Transverse colon (tissue), 4 donors: ENCODE data around the gene SMIM7. TPM values are rescaled to one million over a fixed set of nuclear protein-coding genes. Genes with fewer than 3 reads are reported as not detected.
A peak's percentile ranks its signal among the peaks of the same experiment; 100 is the strongest.

Experiments
- DNase-seq: peaks from one replicate; pipeline ENCODE4 v3.0.0-alpha.2; 2019
- H3K27ac ChIP-seq, 4 donors: fragments of 200-600 bp; sonication (generic); 2 replicates each; pipeline ENCODE4 v1.5.1; 2016 to 2018; ENCODE audit warnings: inconsistent platforms in 4 of 4
- H3K27me3 ChIP-seq: fragments of 200-600 bp; sonication (generic); 2 replicates; pipeline ENCODE4 v1.5.1; 2017; ENCODE audit warnings: inconsistent platforms
- H3K36me3 ChIP-seq, 4 donors: fragments of 200-600 bp; sonication (generic); 2 replicates each; pipeline ENCODE4 v1.5.1; 2017 to 2019; ENCODE audit warnings: inconsistent platforms in 4 of 4
- H3K4me1 ChIP-seq, 4 donors: fragments of 200-600 bp; sonication (generic); 2 replicates each; pipeline ENCODE4 v1.5.1; 2017 to 2020; ENCODE audit warnings: inconsistent platforms in 4 of 4
- H3K4me3 ChIP-seq, 4 donors: fragments of 200-600 bp; sonication (generic); 1 replicate in 1 of 4; 2 replicates in 3 of 4; pipeline versions ENCODE4 v1.5.1 to v1.6.1; 2017 to 2019; ENCODE audit warnings: inconsistent platforms in 4 of 4
- H3K9me3 ChIP-seq, 2 donors: fragments of 200-600 bp; sonication (generic); 2 replicates each; pipeline ENCODE4 v1.5.1; 2017 to 2019; ENCODE audit warnings: inconsistent platforms in 2 of 2
- EP300 ChIP-seq: sonication (generic); formaldehyde crosslinking; IDR thresholded peaks from one replicate; pipeline ENCODE4 v1.6.1; 2017; ENCODE audit warnings: antibody characterized with exemption, low read depth
- POLR2A ChIP-seq: fragments of 450-650 bp; IDR thresholded peaks from one replicate; pipeline ENCODE4 v1.6.1; 2016; ENCODE audit warnings: antibody characterized with exemption, mild to moderate bottlenecking, moderate library complexity
- POLR2AphosphoS5 ChIP-seq, 3 donors: sonication (generic); formaldehyde crosslinking; IDR thresholded peaks; one replicate each; pipeline ENCODE4 v1.6.1; 2016; ENCODE audit warnings: antibody characterized with exemption in 3 of 3
- WGBS, 2 donors: methylation state at CpG; one replicate each; pipeline ENCODE4 v1.1.5; 2018; ENCODE audit warnings: low coverage in 1 of 2; 5-methylcytosine and 5-hydroxymethylcytosine counted together
- in situ Hi-C, 4 donors: fragments of 200-750 bp; cut with MboI; loops; one replicate each; pipeline versions ENCODE4 v1.15.0 to v1.15.1; 2017; ENCODE audit warnings: low sequenced_read_pairs in 3 of 4, low pct_ligation_motif_present in 1 of 4, low pct_unique_long_range_greater_than_20kb in 1 of 4
- intact Hi-C: fragments of 100-400 bp; cut with DNase I; formaldehyde crosslinking; loops from one replicate; pipeline ENCODE4 v1.15.1; 2023; ENCODE audit warnings: low total_unique reads
- total RNA-seq, 4 donors: library from RNA; depleted of rRNA; stranded (reverse); fragments of >200 nt; gene quantifications; one replicate each; pipeline ENCODE4 v1.1.0, GENCODE V29; 2016
- TF ChIP-seq, protein P1 (sequence below), 5 experiments: fragments of 200-600 bp in 3 of 5; fragments of 450-650 bp in 2 of 5; sonication (generic) in 3 of 5; IDR thresholded peaks; 1 replicate in 2 of 5; 2 replicates in 3 of 5; pipeline ENCODE4 v1.5.1; 2016 to 2017; ENCODE audit warnings: antibody characterized with exemption in 5 of 5, inconsistent platforms in 3 of 5, mild to moderate bottlenecking in 2 of 5, moderate library complexity in 1 of 5

SMIM7 gene
- 1,000 to 10,000 TPM in 1 of 4 donors, 100 to 1,000 TPM in 1, 10 to 100 TPM in 2; 28.8 to 1,114 (median 108) TPM for total RNA-seq

DNA sequence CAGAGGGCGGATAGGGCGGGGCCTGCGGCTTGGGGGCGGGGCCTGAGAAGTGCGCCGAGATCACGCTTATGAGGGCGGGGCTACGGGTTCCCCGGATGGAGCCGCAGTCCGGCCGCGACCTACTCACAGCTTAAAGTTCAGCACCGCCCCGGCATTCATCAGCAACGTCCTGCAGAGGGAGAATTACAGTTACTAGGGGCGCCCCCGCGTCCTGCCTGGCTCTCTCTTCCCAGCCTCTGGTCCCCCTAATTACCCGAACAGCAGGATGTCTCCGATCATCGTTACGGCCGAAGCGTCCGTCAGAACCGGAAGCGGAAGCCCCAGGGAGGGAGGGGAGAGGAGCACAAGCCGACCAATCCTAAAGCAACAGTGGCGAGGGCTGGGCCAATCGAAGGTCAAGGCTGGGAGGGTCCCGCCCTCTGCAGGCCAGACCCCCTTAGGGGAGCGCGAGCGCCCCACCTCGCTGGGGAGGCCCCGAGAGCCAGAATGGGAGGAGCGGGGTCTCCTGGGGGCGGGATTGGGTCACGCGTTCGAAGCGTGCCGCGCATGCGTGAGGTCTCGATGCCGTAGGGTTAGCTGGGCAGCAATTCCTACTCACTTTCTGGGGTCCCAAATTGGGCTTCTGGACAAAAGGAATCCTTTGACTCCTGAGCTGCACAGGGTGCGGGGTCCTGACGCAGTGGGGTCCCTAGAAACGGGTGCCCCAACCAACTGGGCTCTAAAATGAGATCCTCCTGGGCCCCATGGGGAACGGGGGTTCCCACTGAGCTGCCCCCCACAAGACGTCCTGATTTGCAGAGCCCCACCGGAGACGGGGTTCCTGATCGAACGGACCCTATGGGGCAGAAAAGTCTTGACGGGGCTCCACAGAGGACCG is at the start of gene SMIM7:
Gene SMIM7 (minus strand): TSS at position 313 of the 877 bp plus-strand sequence. CDS start 34 bp downstream, at position 279.
- no peaks in the 10 kb centered on the region for H3K27me3 ChIP-seq
- intact Hi-C loops, result no loop called here
- peaks cover 12 to 36% (median 25%) of the 10 kb centered on the region in 4 donors for H3K4me1 ChIP-seq
- H3K9me3 ChIP-seq, result no peaks in the 10 kb centered on the region
- H3K36me3 ChIP-seq, result peaks cover 0 to 6% (median 0%) of the 10 kb centered on the region in 4 donors
- WGBS, 2 donors, result 0% methylated on average over 57 of the region's 60 CpGs; no CpG with 5 or more reads in 1 of the 2 donors
- peak within 1 kb of the TSS; percentile 89 to 95 (median 92) for H3K27ac ChIP-seq
- in situ Hi-C loops, result no loop called here
- TF ChIP-seq, protein P1, sequence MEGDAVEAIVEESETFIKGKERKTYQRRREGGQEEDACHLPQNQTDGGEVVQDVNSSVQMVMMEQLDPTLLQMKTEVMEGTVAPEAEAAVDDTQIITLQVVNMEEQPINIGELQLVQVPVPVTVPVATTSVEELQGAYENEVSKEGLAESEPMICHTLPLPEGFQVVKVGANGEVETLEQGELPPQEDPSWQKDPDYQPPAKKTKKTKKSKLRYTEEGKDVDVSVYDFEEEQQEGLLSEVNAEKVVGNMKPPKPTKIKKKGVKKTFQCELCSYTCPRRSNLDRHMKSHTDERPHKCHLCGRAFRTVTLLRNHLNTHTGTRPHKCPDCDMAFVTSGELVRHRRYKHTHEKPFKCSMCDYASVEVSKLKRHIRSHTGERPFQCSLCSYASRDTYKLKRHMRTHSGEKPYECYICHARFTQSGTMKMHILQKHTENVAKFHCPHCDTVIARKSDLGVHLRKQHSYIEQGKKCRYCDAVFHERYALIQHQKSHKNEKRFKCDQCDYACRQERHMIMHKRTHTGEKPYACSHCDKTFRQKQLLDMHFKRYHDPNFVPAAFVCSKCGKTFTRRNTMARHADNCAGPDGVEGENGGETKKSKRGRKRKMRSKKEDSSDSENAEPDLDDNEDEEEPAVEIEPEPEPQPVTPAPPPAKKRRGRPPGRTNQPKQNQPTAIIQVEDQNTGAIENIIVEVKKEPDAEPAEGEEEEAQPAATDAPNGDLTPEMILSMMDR (IDR thresholded peaks at IDR 0.05), result peak in 1 of 5 experiments; percentile 2
- TF ChIP-seq EP300 (no peak), POLR2AphosphoS5 (IDR thresholded peaks at IDR 0.05) (peak; percentile 71 to 98 (median 94)), POLR2A (peak; percentile 90)
- peak within 1 kb of the TSS; percentile 65 to 87 (median 69) for H3K4me3 ChIP-seq
- peak; percentile 99 for DNase-seq

DNA sequence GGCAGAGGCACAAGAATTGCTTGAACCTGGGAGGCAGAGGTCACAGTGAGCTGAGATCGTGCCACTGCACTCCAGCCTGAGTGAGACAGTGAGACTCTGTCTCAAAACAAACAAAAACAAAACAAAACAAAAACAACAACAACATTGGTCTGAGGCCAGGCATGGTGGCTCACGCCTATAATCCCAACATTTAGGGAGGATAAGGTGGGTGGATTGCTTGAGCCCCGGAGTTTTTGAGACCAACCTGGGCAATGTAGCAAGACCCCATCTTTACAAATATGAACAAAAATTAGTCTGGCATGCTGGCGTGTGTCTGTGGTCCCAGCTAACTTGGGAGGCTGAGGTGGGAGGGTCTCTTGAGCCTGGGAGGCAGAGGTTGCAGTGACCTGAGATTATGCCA is 43.7 kb upstream of the SMIM7 start:
- H3K9me3 ChIP-seq, result no peaks in the 10 kb centered on the region
- in situ Hi-C loops, result no loop called here
- DNase-seq, result no peak
- TF ChIP-seq EP300, result no peak
- no peak for TF ChIP-seq POLR2AphosphoS5 (IDR thresholded peaks at IDR 0.05)
- H3K4me3 ChIP-seq, result no peak overlapping the region
- H3K27me3 ChIP-seq, result no peaks in the 10 kb centered on the region
- H3K27ac ChIP-seq, result no peak overlapping the region
- no peaks in the 10 kb centered on the region for H3K36me3 ChIP-seq
- H3K4me1 ChIP-seq, result no peaks in the 10 kb centered on the region
- 65 to 80% methylated on average over 2 to 4 of the region's 4 CpGs for WGBS, 2 donors
- intact Hi-C loops, result no loop called here

DNA sequence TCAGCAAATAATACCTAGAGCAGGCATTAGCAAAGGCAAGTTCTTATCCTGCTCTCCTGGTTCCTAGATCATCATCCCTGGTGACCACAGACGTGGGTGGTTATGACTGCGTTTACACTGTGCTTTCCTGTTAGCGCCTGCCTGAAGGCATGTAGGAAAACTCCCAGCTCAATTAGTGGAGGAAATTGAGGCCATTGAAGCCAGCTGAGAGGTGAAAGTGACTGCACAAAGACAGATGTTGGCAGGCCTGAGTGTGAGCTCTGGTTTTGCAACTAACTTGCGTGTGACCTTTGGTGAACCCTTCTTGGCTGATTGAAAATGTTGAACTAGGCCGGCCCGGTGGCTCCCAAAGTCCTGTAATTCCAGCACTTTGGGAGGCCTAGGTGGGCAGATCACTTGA is 42.2 kb upstream of the SMIM7 start:
- 33 to 47% methylated on average over 3 to 6 of the region's 6 CpGs for WGBS, 2 donors
- no peak overlapping the region for H3K4me3 ChIP-seq
- no peaks in the 10 kb centered on the region for H3K27me3 ChIP-seq
- intact Hi-C loops, result no loop called here
- H3K4me1 ChIP-seq, result no peaks in the 10 kb centered on the region
- no peak overlapping the region for H3K27ac ChIP-seq
- TF ChIP-seq POLR2A (no peak), POLR2AphosphoS5 (IDR thresholded peaks at IDR 0.05) (no peak), EP300 (no peak)
- TF ChIP-seq, protein P1 (IDR thresholded peaks at IDR 0.05), result no peak
- no peaks in the 10 kb centered on the region for H3K36me3 ChIP-seq
- H3K9me3 ChIP-seq, result no peaks in the 10 kb centered on the region
- no peak for DNase-seq
- in situ Hi-C loops, result no loop called here

DNA sequence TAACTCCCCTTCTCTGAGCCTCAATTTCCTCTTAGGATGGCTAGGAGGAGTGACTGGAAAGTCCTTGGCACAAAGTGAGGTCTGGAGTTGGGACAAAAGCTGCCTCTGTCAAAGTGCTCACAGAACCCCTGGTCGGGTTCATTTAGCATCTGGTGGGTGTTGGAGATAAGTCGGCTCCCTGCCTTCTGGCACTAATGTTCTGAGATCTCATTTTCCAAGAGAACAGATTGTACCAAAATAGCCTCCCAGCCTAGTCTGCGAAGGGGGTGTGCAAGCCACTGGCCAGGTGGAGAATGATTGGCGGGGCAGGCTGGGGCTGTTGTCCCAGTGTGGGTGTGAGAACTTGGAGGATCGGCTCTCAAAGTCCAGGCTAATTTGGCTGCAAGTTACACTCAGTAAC is 39.0 kb upstream of the SMIM7 start:
- H3K9me3 ChIP-seq, result no peaks in the 10 kb centered on the region
- in situ Hi-C loops, result no loop called here
- no peak overlapping the region for H3K4me3 ChIP-seq
- intact Hi-C loops, result no loop called here
- DNase-seq, result peak; percentile 27
- H3K36me3 ChIP-seq, result no peaks in the 10 kb centered on the region
- TF ChIP-seq EP300, result no peak
- TF ChIP-seq POLR2AphosphoS5 (IDR thresholded peaks at IDR 0.05), result no peak
- TF ChIP-seq, protein P1 (IDR thresholded peaks at IDR 0.05), result no peak
- no peak for TF ChIP-seq POLR2A
- no peak overlapping the region for H3K27ac ChIP-seq
- no peaks in the 10 kb centered on the region for H3K27me3 ChIP-seq
- no peaks in the 10 kb centered on the region for H3K4me1 ChIP-seq
- 35 to 56% methylated on average over 4 to 5 of the region's 5 CpGs for WGBS, 2 donors
